Measurements from ENCODE around the gene MRPL10. TPM values are rescaled to one million over a fixed set of nuclear protein-coding genes. Genes with fewer than 3 reads are reported as not detected.

MRPL10 gene
- total and polyA plus RNA-seq, 10 of the 15 experiments (the other 5 are each of a cell fraction or from before 2014, with no cell fraction given): 18.9 to 61.9 (median 47.3) TPM

DNA sequence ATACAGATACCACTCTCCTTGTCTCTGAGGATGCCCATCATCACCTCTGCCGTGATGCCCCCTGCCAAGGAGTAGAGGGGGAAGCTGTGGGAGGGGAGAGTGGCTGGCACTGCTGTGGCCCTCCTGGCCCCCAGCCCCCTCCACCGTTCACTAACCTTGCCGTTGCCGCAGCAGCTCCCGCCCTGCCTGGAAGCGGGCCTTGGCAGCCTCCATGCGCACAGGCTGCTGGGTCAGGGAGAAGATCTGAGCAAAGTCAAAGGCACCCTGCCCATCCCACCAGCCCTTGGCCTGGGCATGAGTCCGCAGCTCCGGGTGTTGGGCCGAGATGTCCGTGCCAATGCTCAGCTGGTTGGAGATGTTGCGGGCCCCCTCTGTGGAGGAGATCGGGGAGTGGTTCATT is 7.3 kb upstream of the MRPL10 start:
- Histone ChIP-seq H3K4me2 (ENCODE audit: control insufficient read depth, insufficient read depth) (no peak overlapping the region), H2AFZ (ENCODE audit: control insufficient read depth, low read depth, low read length) (no peak overlapping the region), H3K79me2 (ENCODE audit: control insufficient read depth, insufficient read depth, low read length) (no peaks in the 10 kb centered on the region), H3K9me3 (replicated peaks; ENCODE audit: control insufficient read depth, insufficient read depth, low read length) (no peaks in the 10 kb centered on the region), H3K36me3 (ENCODE audit: control insufficient read depth in 2 of 2, insufficient read depth in 2 of 2, low read length in 1 of 2) (no peaks in the 10 kb centered on the region), H3K9ac (ENCODE audit: control insufficient read depth, insufficient read depth, low read length) (no peak overlapping the region), H4K20me1 (ENCODE audit: control insufficient read depth, insufficient read depth) (no peaks in the 10 kb centered on the region), H3K4me1 (ENCODE audit: control insufficient read depth, insufficient read depth, low read length) (peaks cover 22% of the 10 kb centered on the region), H3K4me3 (no peak overlapping the region), H3K27ac (ENCODE audit: control insufficient read depth, insufficient read depth) (no peak overlapping the region), H3K27me3 (replicated peaks in 1 of 2; ENCODE audit: control insufficient read depth in 2 of 2, insufficient read depth in 2 of 2, low read length in 1 of 2) (no peaks in the 10 kb centered on the region)
- in situ Hi-C loops (cut with MboI): no loop called here
- WGBS (ENCODE audit: insufficient coverage, insufficient replicate concordance, low lambda C conversion rate, missing lambda C conversion rate): 89% methylated on average over 13 of the region's 13 CpGs
- FAIRE-seq: no peak
- ChIA-PET RAD21 (ENCODE audit: unreplicated experiment) (interaction anchor here (7.7 kb wide), 1 partner anchor 50 kb away, joined by 206 read pairs; no protein-coding TSS in a partner anchor), CTCF (interaction anchor here (8.5 kb wide), 1 partner anchor 179 kb away, joined by 82 read pairs; no protein-coding TSS in a partner anchor), SMC1A (ENCODE audit: uncharacterized antibody, unreplicated experiment) (no interaction called here), POLR2A (no interaction called here)
- TF ChIP-seq ZSCAN29 (IDR thresholded peaks at IDR 0.05): no peak
- TF ChIP-seq, protein P1, sequence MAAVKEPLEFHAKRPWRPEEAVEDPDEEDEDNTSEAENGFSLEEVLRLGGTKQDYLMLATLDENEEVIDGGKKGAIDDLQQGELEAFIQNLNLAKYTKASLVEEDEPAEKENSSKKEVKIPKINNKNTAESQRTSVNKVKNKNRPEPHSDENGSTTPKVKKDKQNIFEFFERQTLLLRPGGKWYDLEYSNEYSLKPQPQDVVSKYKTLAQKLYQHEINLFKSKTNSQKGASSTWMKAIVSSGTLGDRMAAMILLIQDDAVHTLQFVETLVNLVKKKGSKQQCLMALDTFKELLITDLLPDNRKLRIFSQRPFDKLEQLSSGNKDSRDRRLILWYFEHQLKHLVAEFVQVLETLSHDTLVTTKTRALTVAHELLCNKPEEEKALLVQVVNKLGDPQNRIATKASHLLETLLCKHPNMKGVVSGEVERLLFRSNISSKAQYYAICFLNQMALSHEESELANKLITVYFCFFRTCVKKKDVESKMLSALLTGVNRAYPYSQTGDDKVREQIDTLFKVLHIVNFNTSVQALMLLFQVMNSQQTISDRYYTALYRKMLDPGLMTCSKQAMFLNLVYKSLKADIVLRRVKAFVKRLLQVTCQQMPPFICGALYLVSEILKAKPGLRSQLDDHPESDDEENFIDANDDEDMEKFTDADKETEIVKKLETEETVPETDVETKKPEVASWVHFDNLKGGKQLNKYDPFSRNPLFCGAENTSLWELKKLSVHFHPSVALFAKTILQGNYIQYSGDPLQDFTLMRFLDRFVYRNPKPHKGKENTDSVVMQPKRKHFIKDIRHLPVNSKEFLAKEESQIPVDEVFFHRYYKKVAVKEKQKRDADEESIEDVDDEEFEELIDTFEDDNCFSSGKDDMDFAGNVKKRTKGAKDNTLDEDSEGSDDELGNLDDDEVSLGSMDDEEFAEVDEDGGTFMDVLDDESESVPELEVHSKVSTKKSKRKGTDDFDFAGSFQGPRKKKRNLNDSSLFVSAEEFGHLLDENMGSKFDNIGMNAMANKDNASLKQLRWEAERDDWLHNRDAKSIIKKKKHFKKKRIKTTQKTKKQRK (IDR thresholded peaks at IDR 0.05; ENCODE audit: low read depth, low read length): no peak
- TF ChIP-seq, protein P2, sequence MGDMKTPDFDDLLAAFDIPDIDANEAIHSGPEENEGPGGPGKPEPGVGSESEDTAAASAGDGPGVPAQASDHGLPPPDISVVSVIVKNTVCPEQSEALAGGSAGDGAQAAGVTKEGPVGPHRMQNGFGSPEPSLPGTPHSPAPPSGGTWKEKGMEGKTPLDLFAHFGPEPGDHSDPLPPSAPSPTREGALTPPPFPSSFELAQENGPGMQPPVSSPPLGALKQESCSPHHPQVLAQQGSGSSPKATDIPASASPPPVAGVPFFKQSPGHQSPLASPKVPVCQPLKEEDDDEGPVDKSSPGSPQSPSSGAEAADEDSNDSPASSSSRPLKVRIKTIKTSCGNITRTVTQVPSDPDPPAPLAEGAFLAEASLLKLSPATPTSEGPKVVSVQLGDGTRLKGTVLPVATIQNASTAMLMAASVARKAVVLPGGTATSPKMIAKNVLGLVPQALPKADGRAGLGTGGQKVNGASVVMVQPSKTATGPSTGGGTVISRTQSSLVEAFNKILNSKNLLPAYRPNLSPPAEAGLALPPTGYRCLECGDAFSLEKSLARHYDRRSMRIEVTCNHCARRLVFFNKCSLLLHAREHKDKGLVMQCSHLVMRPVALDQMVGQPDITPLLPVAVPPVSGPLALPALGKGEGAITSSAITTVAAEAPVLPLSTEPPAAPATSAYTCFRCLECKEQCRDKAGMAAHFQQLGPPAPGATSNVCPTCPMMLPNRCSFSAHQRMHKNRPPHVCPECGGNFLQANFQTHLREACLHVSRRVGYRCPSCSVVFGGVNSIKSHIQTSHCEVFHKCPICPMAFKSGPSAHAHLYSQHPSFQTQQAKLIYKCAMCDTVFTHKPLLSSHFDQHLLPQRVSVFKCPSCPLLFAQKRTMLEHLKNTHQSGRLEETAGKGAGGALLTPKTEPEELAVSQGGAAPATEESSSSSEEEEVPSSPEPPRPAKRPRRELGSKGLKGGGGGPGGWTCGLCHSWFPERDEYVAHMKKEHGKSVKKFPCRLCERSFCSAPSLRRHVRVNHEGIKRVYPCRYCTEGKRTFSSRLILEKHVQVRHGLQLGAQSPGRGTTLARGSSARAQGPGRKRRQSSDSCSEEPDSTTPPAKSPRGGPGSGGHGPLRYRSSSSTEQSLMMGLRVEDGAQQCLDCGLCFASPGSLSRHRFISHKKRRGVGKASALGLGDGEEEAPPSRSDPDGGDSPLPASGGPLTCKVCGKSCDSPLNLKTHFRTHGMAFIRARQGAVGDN (IDR thresholded peaks at IDR 0.05): no peak
- TF ChIP-seq, protein P3, sequence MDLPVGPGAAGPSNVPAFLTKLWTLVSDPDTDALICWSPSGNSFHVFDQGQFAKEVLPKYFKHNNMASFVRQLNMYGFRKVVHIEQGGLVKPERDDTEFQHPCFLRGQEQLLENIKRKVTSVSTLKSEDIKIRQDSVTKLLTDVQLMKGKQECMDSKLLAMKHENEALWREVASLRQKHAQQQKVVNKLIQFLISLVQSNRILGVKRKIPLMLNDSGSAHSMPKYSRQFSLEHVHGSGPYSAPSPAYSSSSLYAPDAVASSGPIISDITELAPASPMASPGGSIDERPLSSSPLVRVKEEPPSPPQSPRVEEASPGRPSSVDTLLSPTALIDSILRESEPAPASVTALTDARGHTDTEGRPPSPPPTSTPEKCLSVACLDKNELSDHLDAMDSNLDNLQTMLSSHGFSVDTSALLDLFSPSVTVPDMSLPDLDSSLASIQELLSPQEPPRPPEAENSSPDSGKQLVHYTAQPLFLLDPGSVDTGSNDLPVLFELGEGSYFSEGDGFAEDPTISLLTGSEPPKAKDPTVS (IDR thresholded peaks at IDR 0.05; ENCODE audit: low read depth, low read length): no peak
- TF ChIP-seq, protein P4, sequence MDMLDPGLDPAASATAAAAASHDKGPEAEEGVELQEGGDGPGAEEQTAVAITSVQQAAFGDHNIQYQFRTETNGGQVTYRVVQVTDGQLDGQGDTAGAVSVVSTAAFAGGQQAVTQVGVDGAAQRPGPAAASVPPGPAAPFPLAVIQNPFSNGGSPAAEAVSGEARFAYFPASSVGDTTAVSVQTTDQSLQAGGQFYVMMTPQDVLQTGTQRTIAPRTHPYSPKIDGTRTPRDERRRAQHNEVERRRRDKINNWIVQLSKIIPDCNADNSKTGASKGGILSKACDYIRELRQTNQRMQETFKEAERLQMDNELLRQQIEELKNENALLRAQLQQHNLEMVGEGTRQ (IDR thresholded peaks at IDR 0.05; ENCODE audit: borderline replicate concordance, low read depth, low read length): no peak
- intact Hi-C loops (cut with micrococcal nuclease; ENCODE audit: unreplicated experiment): no loop called here
- no peak for DNase-seq (ENCODE audit: low read depth, low spot score)
- no peak for ATAC-seq
- BruUV-seq (replicated peaks): no TSS peak
